Epithelial cell of proximal tubule (primary cell): ENCODE measurements around the gene PLEK2. TPM values are rescaled to one million over a fixed set of nuclear protein-coding genes. Genes with fewer than 3 reads are reported as not detected.

ENCODE experiments used
- DNase-seq: peaks from one replicate; pipeline ENCODE4 v3.0.0-alpha.2; 2011; ENCODE audit warnings: low read depth
- H3K4me3 ChIP-seq: 2 replicates; pipeline ENCODE4 v1.5.1; 2011; ENCODE audit warnings: low read depth, mild to moderate bottlenecking, low read length
- total RNA-seq: library from RNA; depleted of rRNA; stranded (reverse); fragments of >200 nt; gene quantifications from 2 replicates; pipeline ENCODE4 v1.2.3, GENCODE V29; 2015
- TF ChIP-seq, protein P1 (sequence below): conservative IDR thresholded peaks from 2 replicates; pipeline ENCODE4 v1.5.1; 2012; ENCODE audit warnings: low read depth, mild to moderate bottlenecking, low read length

The PLEK2 gene
- total RNA-seq, 1 donor from 2014 or later, result 35.5 TPM

DNA sequence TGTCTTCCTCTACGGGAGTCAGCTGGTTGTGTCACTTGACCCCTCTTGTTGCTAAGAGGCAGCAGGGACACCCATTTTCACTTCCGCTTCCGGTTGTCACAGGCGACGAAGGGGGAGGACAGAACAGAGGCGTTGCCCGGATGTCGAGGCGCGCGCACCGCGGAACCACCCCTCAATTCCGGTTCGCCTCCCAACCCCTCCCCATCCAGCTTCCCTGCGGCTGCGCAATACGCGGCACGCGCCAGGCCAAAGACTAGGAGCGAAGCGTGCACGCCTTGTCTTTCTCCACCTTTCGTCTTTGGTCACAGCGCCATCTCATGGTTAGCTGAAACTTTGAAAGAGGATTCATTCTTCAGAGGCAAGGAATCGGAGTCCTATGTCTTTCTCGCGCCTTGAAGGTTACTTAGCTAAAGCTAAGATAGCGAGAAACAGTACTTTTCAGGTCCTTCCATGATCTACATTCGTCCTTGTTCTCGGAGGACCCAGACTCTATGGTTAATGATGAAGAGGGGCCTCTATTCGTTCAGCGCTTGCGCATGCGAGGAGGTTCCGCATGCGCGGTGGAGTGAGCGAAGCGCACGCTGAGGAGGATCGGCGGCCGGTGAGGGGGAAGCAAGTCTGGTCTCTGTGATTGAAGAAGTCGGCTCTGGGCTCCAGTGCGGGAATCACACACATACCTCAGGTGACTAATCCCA, 52.0 kb downstream of the PLEK2 start, which contains the start of the genes ATP6V1D and EIF2S1:
ATP6V1D (minus strand) TSS at position 30 of the 695 bp plus-strand sequence. CDS start 106 bp downstream, outside the sequence.
EIF2S1 (plus strand) TSS at position 554 of the 695 bp plus-strand sequence. CDS start 4,440 bp downstream, outside the sequence.
- H3K4me3 ChIP-seq, result peak within 1 kb of the TSS; percentile 94
- DNase-seq, result peak; percentile 90
- TF ChIP-seq, protein P1, sequence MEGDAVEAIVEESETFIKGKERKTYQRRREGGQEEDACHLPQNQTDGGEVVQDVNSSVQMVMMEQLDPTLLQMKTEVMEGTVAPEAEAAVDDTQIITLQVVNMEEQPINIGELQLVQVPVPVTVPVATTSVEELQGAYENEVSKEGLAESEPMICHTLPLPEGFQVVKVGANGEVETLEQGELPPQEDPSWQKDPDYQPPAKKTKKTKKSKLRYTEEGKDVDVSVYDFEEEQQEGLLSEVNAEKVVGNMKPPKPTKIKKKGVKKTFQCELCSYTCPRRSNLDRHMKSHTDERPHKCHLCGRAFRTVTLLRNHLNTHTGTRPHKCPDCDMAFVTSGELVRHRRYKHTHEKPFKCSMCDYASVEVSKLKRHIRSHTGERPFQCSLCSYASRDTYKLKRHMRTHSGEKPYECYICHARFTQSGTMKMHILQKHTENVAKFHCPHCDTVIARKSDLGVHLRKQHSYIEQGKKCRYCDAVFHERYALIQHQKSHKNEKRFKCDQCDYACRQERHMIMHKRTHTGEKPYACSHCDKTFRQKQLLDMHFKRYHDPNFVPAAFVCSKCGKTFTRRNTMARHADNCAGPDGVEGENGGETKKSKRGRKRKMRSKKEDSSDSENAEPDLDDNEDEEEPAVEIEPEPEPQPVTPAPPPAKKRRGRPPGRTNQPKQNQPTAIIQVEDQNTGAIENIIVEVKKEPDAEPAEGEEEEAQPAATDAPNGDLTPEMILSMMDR, result peak; percentile 97

DNA sequence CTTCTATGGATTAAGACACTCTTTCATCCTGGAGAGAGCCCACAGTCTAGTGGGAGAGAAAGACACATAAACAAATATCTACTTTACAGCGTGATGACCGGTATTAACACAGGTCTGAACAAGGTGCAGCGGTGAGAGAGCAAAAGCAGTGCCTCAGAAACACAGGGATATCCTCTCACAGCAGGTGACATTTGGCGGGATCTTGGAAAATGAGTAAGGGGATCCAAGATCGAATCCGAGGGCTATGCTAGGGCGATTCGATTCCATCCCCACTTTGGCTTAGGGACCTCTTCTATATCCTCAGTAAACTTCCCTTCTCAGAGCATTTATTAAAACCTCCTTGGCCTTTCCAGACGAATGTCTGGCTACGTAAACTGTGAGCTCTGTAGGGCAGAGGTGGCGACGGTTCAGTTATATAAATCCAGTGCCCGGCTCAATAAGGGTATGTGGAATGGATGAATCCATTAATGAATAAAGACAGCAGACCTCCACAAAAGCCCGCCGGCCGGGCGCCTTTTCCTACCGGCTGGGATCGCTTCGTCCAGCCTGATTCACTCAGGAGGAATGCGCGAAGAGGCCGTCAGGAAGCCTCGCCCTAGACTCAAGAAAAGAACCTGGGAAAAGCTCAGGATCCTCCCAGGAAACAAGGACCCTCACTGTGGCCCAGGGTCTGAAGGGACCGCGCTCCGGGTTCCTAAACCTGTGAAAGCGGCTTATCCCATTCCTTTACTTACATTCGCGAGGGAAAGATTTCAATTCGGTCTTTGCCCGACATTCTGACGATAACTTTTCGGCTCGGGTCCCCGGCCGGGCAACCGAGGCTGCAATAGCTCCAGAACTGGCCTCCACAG, 52.8 kb downstream of the PLEK2 start:
- DNase-seq, result no peak
- TF ChIP-seq, protein P1, result no peak
- peak overlapping the region; percentile 94 for H3K4me3 ChIP-seq

DNA sequence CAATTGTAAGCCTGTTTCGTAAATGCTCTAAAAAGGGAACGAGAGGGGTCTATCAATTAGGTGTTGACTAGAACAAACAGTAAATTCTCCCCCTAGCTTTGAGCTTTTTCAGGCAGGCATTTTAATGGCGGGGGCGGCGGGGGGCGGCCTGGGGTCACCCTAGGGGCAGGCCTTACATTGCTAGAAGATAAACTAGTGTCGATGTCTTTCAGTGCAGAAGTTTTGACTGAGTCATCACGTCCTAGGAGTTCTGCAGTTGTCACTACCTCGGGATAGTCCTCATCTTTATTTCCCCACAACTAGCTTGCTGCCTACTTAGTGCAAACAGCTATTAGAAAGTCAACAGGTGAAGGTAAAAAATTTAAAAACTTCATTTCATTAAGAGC, 54.0 kb downstream of the PLEK2 start:
- H3K4me3 ChIP-seq, result peak overlapping the region; percentile 94
- no peak for DNase-seq
- TF ChIP-seq, protein P1, result no peak

DNA sequence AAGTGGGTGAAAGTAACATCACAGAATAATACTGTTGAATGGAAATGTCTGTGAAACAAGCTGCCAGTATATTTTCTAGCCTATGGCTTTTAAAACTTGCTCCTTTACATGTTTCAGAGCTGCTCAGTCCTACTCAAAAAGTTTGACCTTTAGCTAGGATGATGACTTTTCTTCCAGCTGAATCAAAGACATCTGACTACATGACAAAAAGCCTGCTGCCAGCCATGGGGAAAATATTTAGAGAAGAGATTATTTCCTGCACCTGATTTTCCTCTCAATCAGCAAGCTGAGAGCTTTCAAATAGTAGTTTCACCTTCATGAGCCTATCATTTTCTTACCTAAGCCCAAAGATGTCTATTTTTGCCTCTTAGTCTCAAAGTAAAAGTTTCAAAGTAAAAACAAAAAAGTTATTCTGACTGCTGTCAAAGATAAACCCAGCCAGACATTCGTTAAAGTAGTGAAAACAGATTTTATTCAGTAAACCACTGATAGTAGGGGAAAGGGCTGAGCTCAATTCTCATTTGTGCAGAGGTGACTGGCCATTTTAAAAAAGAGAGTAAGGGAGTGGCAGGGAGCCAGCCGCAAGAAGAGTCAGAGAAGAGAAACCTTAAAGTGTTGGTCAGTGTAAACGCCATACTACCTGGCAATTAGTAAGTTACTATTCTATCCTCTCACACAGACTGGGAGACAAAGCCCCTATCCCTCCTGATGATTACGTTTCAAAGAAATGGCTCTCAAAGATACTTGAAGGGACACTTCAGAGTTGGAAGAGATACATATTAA, 54.6 kb downstream of the PLEK2 start:
- peak overlapping the region; percentile 94 for H3K4me3 ChIP-seq
- DNase-seq, result no peak
- TF ChIP-seq, protein P1, result no peak

DNA sequence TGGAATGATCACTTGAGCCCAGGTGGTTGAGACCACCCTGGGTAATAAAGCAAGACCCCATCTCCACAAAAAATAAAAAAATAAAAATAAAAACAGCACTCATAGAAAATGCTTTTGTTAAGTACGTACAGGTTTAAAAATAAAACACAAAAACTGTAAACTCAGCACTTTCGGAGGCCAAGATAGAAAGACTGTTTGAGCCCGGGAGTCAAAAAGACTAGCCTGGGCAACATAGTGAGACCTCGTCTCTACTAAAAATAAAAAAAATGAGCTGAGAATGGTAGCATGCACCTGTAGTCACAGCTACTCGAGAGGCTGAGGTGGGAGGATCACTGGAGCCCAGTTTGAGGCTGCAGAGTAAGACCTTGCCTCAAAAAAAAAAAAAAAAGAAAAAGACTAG, 59.9 kb downstream of the PLEK2 start:
- TF ChIP-seq, protein P1, result no peak
- H3K4me3 ChIP-seq, result no peak overlapping the region
- no peak for DNase-seq

DNA sequence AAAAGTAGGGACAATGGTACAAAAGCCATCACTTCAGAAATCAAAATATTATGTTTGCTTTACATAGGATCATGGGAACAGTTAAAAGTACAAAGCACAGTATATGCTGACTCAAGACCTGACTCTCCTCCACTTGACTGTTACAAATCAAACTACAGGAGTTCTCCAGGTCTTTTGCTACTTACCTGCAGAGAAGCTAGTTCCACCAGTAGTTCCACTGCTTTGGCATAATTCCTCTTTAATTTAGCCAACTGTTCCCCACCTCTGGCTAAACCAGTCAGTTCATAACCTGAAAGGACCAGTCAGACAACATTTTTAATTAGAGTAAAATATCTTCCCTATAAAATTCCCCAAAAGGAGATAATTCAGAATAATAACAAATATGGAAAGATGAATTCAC, 66.4 kb downstream of the PLEK2 start:
- no peak for DNase-seq
- TF ChIP-seq, protein P1, result no peak
- H3K4me3 ChIP-seq, result no peak overlapping the region
